ENCODE results near the gene CHRNA1.

CHRNA1 gene

GRCh38 chr2:174748948-174749347, 15.3 kb downstream of the CHRNA1 start:
- Histone ChIP-seq H3K4me3 (ENCODE audit: low read depth, low read length, poor library complexity, severe bottlenecking) (no peak overlapping the region), H3K27ac (ENCODE audit: low read depth, low read length, poor library complexity, severe bottlenecking) (peak overlapping the region; percentile 77), H3K4me1 (ENCODE audit: insufficient read depth, low read length, severe bottlenecking) (peaks cover 45% of the 10 kb centered on the region), H2AFZ (ENCODE audit: low read length) (no peak overlapping the region), H3K36me3 (ENCODE audit: insufficient read depth, low read length) (no peaks in the 10 kb centered on the region), H4K20me1 (ENCODE audit: insufficient read depth, low read length) (no peaks in the 10 kb centered on the region), H3K9ac (ENCODE audit: low read length) (no peak overlapping the region), H3K27me3 (ENCODE audit: insufficient read depth, low read length) (no peaks in the 10 kb centered on the region), H3K4me2 (ENCODE audit: low read length) (no peak overlapping the region), H3K79me2 (ENCODE audit: insufficient read depth, low read length) (no peaks in the 10 kb centered on the region), H3K9me3 (ENCODE audit: low read length) (no peaks in the 10 kb centered on the region), H3K9me2 (ENCODE audit: low read depth, low read length) (no peaks in the 10 kb centered on the region), H3F3A (ENCODE audit: insufficient read depth, low read length) (no peaks in the 10 kb centered on the region)
- TF ChIP-seq CTCF (IDR thresholded peaks at IDR 0.05; ENCODE audit: low read length) = peak; percentile 91
- TF ChIP-seq EZH2 (IDR thresholded peaks at IDR 0.05; ENCODE audit: borderline replicate concordance, low read length) = no peak

GRCh38 chr2:174745142-174745541, 19.1 kb downstream of the CHRNA1 start:
- Histone ChIP-seq H3K9ac (ENCODE audit: low read length) (no peak overlapping the region), H3F3A (ENCODE audit: insufficient read depth, low read length) (no peaks in the 10 kb centered on the region), H3K4me3 (ENCODE audit: low read depth, low read length, poor library complexity, severe bottlenecking) (no peak overlapping the region), H3K4me1 (ENCODE audit: insufficient read depth, low read length, severe bottlenecking) (peaks cover 9% of the 10 kb centered on the region), H3K9me3 (ENCODE audit: low read length) (no peaks in the 10 kb centered on the region), H4K20me1 (ENCODE audit: insufficient read depth, low read length) (no peaks in the 10 kb centered on the region), H2AFZ (ENCODE audit: low read length) (no peak overlapping the region), H3K36me3 (ENCODE audit: insufficient read depth, low read length) (no peaks in the 10 kb centered on the region), H3K27ac (ENCODE audit: low read depth, low read length, poor library complexity, severe bottlenecking) (no peak overlapping the region), H3K79me2 (ENCODE audit: insufficient read depth, low read length) (no peaks in the 10 kb centered on the region), H3K9me2 (ENCODE audit: low read depth, low read length) (no peaks in the 10 kb centered on the region), H3K4me2 (ENCODE audit: low read length) (no peak overlapping the region), H3K27me3 (ENCODE audit: insufficient read depth, low read length) (no peaks in the 10 kb centered on the region)
- TF ChIP-seq CTCF (IDR thresholded peaks at IDR 0.05; ENCODE audit: low read length) = no peak
- no peak for TF ChIP-seq EZH2 (IDR thresholded peaks at IDR 0.05; ENCODE audit: borderline replicate concordance, low read length)

GRCh38 chr2:174744111-174744510, 20.2 kb downstream of the CHRNA1 start:
- Histone ChIP-seq H3F3A (ENCODE audit: insufficient read depth, low read length) (no peaks in the 10 kb centered on the region), H3K9me3 (ENCODE audit: low read length) (no peaks in the 10 kb centered on the region), H3K9me2 (ENCODE audit: low read depth, low read length) (no peaks in the 10 kb centered on the region), H3K36me3 (ENCODE audit: insufficient read depth, low read length) (no peaks in the 10 kb centered on the region), H3K4me1 (ENCODE audit: insufficient read depth, low read length, severe bottlenecking) (peaks cover 2% of the 10 kb centered on the region), H3K4me2 (ENCODE audit: low read length) (no peak overlapping the region), H3K4me3 (ENCODE audit: low read depth, low read length, poor library complexity, severe bottlenecking) (no peak overlapping the region), H2AFZ (ENCODE audit: low read length) (no peak overlapping the region), H3K79me2 (ENCODE audit: insufficient read depth, low read length) (no peaks in the 10 kb centered on the region), H3K9ac (ENCODE audit: low read length) (no peak overlapping the region), H4K20me1 (ENCODE audit: insufficient read depth, low read length) (no peaks in the 10 kb centered on the region), H3K27me3 (ENCODE audit: insufficient read depth, low read length) (no peaks in the 10 kb centered on the region), H3K27ac (ENCODE audit: low read depth, low read length, poor library complexity, severe bottlenecking) (no peak overlapping the region)
- no peak for TF ChIP-seq CTCF (IDR thresholded peaks at IDR 0.05; ENCODE audit: low read length)

All from OCI-LY1 (cell line).